ENCODE data around the gene EPHA2.

EPHA2 gene

GRCh38 chr1:16119926-16120325 lies 35.9 kb downstream of the EPHA2 start:
- no peak for DNase-seq (ENCODE audit: low read depth)
- TF ChIP-seq CTCF (conservative IDR thresholded peaks at IDR 0.05; ENCODE audit: control insufficient read depth, insufficient read depth, low read depth, low read length) = no peak
- H3K4me3 ChIP-seq (ENCODE audit: control insufficient read depth, low read depth, low read length) = no peak overlapping the region

GRCh38 chr1:16119504-16119903 lies 36.4 kb downstream of the EPHA2 start:
- TF ChIP-seq CTCF (conservative IDR thresholded peaks at IDR 0.05; ENCODE audit: control insufficient read depth, insufficient read depth, low read depth, low read length) = no peak
- DNase-seq (ENCODE audit: low read depth) = no peak

GRCh38 chr1:16118706-16119105 lies 37.2 kb downstream of the EPHA2 start:
- H3K4me3 ChIP-seq (ENCODE audit: control insufficient read depth, low read depth, low read length) = no peak overlapping the region
- TF ChIP-seq CTCF (conservative IDR thresholded peaks at IDR 0.05; ENCODE audit: control insufficient read depth, insufficient read depth, low read depth, low read length) = no peak
- DNase-seq (ENCODE audit: low read depth) = no peak

More at GRCh38 chr1:16119504-16119903, 36.4 kb downstream of the EPHA2 start:
- no peak overlapping the region for H3K4me3 ChIP-seq (ENCODE audit: control insufficient read depth, low read depth, low read length)

GRCh38 chr1:16117936-16118335 lies 37.9 kb downstream of the EPHA2 start:
- no peak overlapping the region for H3K4me3 ChIP-seq (ENCODE audit: control insufficient read depth, low read depth, low read length)
- no peak for DNase-seq (ENCODE audit: low read depth)
- TF ChIP-seq CTCF (conservative IDR thresholded peaks at IDR 0.05; ENCODE audit: control insufficient read depth, insufficient read depth, low read depth, low read length) = no peak

GRCh38 chr1:16117369-16117768 lies 38.5 kb downstream of the EPHA2 start:
- peak; percentile 11 for DNase-seq (ENCODE audit: low read depth)
- H3K4me3 ChIP-seq (ENCODE audit: control insufficient read depth, low read depth, low read length) = no peak overlapping the region
- no peak for TF ChIP-seq CTCF (conservative IDR thresholded peaks at IDR 0.05; ENCODE audit: control insufficient read depth, insufficient read depth, low read depth, low read length)

- H3K4me3 ChIP-seq (ENCODE audit: control insufficient read depth, low read depth, low read length) = no peak overlapping the region
- no peak for DNase-seq (ENCODE audit: low read depth)
- TF ChIP-seq CTCF (conservative IDR thresholded peaks at IDR 0.05; ENCODE audit: control insufficient read depth, insufficient read depth, low read depth, low read length) = no peak
These were observed 39.2 kb downstream of the EPHA2 start for GRCh38 chr1:16116625-16117024.

- no peak for DNase-seq (ENCODE audit: low read depth)
- no peak overlapping the region for H3K4me3 ChIP-seq (ENCODE audit: control insufficient read depth, low read depth, low read length)
- no peak for TF ChIP-seq CTCF (conservative IDR thresholded peaks at IDR 0.05; ENCODE audit: control insufficient read depth, insufficient read depth, low read depth, low read length)
These were observed 39.9 kb downstream of the EPHA2 start for GRCh38 chr1:16116002-16116401.

Measured in fibroblast of mammary gland (primary cell).